Omental fat pad (tissue), 4 donors: ENCODE measurements around the gene AGBL3. TPM values are rescaled to one million over a fixed set of nuclear protein-coding genes. Genes with fewer than 3 reads are reported as not detected.
"Not testable (repeated sequence)": the region's sequence is repeated elsewhere in the genome, so short reads cannot be mapped to it uniquely, and the experiment has no call there.

ENCODE experiments used
- ATAC-seq: fragments of 150-250 bp; one replicate; pipeline ENCODE4 v1.9.1; 2016; ENCODE audit warnings: mild to moderate bottlenecking, moderate library complexity; ENCODE audit not compliant: low FRiP score
- DNase-seq: peaks from one replicate; pipeline ENCODE4 v3.0.0-alpha.2; 2019; ENCODE audit warnings: low spot score
- CTCF ChIP-seq, 3 donors: fragments of 450-650 bp; IDR thresholded peaks; one replicate each; pipeline ENCODE4 v1.5.1; 2016 to 2017; ENCODE audit warnings: antibody characterized with exemption in 3 of 3, mild to moderate bottlenecking in 3 of 3, moderate library complexity in 2 of 3
- total RNA-seq, 4 donors: library from RNA; depleted of rRNA; stranded (reverse); fragments of >200 nt; gene quantifications; one replicate each; pipeline ENCODE4 v1.1.0, GENCODE V29; 2016

The AGBL3 gene
- total RNA-seq, 4 donors from 2014 or later = 1.6 to 3.2 (median 2.3) TPM

GRCh38 chr7:135109976-135110375 lies 123.7 kb downstream of the AGBL3 start:
- no peak for DNase-seq
- no peak for ATAC-seq
- TF ChIP-seq CTCF (IDR thresholded peaks at IDR 0.05) = no peak

GRCh38 chr7:135111379-135111778 lies 125.1 kb downstream of the AGBL3 start:
- TF ChIP-seq CTCF (IDR thresholded peaks at IDR 0.05) = no peak
- DNase-seq = no peak

GRCh38 chr7:135114622-135115021 lies 128.3 kb downstream of the AGBL3 start:
- ATAC-seq = no peak
- TF ChIP-seq CTCF (IDR thresholded peaks at IDR 0.05) = no peak

More at GRCh38 chr7:135111379-135111778, 125.1 kb downstream of the AGBL3 start:
- ATAC-seq = peak; percentile 37

GRCh38 chr7:135117096-135117495 lies 130.8 kb downstream of the AGBL3 start:
- TF ChIP-seq CTCF (IDR thresholded peaks at IDR 0.05) = no peak
- DNase-seq (no peak), ATAC-seq (no peak)

More at GRCh38 chr7:135114622-135115021, 128.3 kb downstream of the AGBL3 start:
- no peak for DNase-seq

GRCh38 chr7:135121868-135122267 lies 135.6 kb downstream of the AGBL3 start:
- DNase-seq (no peak), ATAC-seq (no peak)
- no peak for TF ChIP-seq CTCF (IDR thresholded peaks at IDR 0.05)

GRCh38 chr7:135124631-135125030 lies 138.3 kb downstream of the AGBL3 start:
- not testable (repeated sequence) for ATAC-seq, DNase-seq

- TF ChIP-seq CTCF (IDR thresholded peaks at IDR 0.05) = no peak
- DNase-seq (no peak), ATAC-seq (no peak)
Observed at GRCh38 chr7:135128931-135129330, 142.6 kb downstream of the AGBL3 start.

GRCh38 chr7:135129579-135129978 lies 143.3 kb downstream of the AGBL3 start:
- DNase-seq (no peak), ATAC-seq (no peak)
- no peak for TF ChIP-seq CTCF (IDR thresholded peaks at IDR 0.05)
